K562 (cell line): ENCODE measurements around the gene USP20. TPM values are rescaled to one million over a fixed set of nuclear protein-coding genes. Genes with fewer than 3 reads are reported as not detected.

Experiments used
- ATAC-seq: fragments of 200-7000 bp; cut with Tn5 transposase; 3 replicates; pipeline ENCODE4 v1.9.1; 2020; ENCODE audit warnings: moderate library complexity
- BruUV-seq: library from RNA; stranded (reverse); fragments of 400-500 nt; replicated peaks from 2 replicates; lab custom pipeline; 2021; lab: Mats Ljungman, UMichigan
- CTCF ChIA-PET: fragments of 300-600 bp; formaldehyde crosslinking; extraction: SDS; loops from one replicate; lab custom pipeline; 2021; ENCODE audit warnings: low intra/inter-chr PET ratio; lab: Yijun Ruan, JAX
- POLR2A ChIA-PET: fragments of 300-600, 350-650 bp; sonication (Branson Sonifier 250); formaldehyde crosslinking; extraction: SDS; loops from one replicate; lab custom pipeline; 2021; ENCODE audit warnings: antibody characterized with exemption, inconsistent platforms; lab: Yijun Ruan, JAX
- DNase-seq, 4 experiments: peaks; one replicate each; pipeline versions ENCODE4 v3.0.0 to v3.0.0-alpha.2; 2011 to 2018; ENCODE audit warnings: low spot score in 3 of 4, mixed read lengths in 3 of 4; ENCODE audit errors: extremely low read depth in 1 of 4
- FAIRE-seq: peaks from 2 replicates; lab custom pipeline; 2011; peaks lifted over from hg19 to GRCh38; lab: Jason Lieb, UNC
- H2AFZ ChIP-seq: 2 replicates; pipeline ENCODE4 v1.6.0; 2011; ENCODE audit warnings: low read depth, low read length, control low read depth, inconsistent platforms
- H3K27ac ChIP-seq: fragments of 200-600 bp; 3 replicates; pipeline ENCODE4 v1.8.0; 2011; ENCODE audit warnings: low read depth, mild to moderate bottlenecking, control low read depth, inconsistent platforms, low read length, moderate library complexity, mixed read lengths; ENCODE audit errors: extremely low read depth
- H3K27me3 ChIP-seq, 2 experiments: fragments of 300-600 bp in 1 of 2; 2 replicates in 1 of 2; 3 replicates in 1 of 2; pipeline versions ENCODE4 v1.6.0 to v1.8.0; 2011; ENCODE audit warnings: inconsistent platforms in 2 of 2, low read length in 2 of 2, mild to moderate bottlenecking in 1 of 2, mixed read lengths in 1 of 2, moderate library complexity in 1 of 2; ENCODE audit not compliant: control insufficient read depth in 2 of 2, insufficient read depth in 2 of 2
- H3K36me3 ChIP-seq: fragments of 300-600 bp; 3 replicates; pipeline ENCODE4 v1.8.0; 2011; ENCODE audit warnings: mild to moderate bottlenecking, low read length, inconsistent platforms; ENCODE audit not compliant: control insufficient read depth, insufficient read depth
- H3K4me1 ChIP-seq, 2 experiments: fragments of 200-600 bp in 1 of 2; replicated peaks in 1 of 2; 2 replicates in 1 of 2; 3 replicates in 1 of 2; pipeline versions ENCODE4 v1.5.1 to v1.8.0; 2011; ENCODE audit warnings: inconsistent platforms in 2 of 2, low read length in 2 of 2, mild to moderate bottlenecking in 1 of 2, mixed read lengths in 1 of 2, moderate library complexity in 1 of 2; ENCODE audit not compliant: control insufficient read depth in 2 of 2, insufficient read depth in 2 of 2
- H3K4me2 ChIP-seq: 2 replicates; pipeline ENCODE4 v1.6.1; 2011; ENCODE audit warnings: low read length, control low read depth, inconsistent platforms, mixed read lengths; ENCODE audit not compliant: insufficient read depth
- H3K4me3 ChIP-seq: fragments of 200-600 bp; sonication (generic), shearing (Covaris generic); 2 replicates; pipeline ENCODE4 v1.5.1; 2016; ENCODE audit warnings: control low read depth, inconsistent platforms
- H3K79me2 ChIP-seq: fragments of 200-600 bp; 3 replicates; pipeline ENCODE4 v1.8.0; 2011; ENCODE audit warnings: low read length, inconsistent platforms; ENCODE audit not compliant: control insufficient read depth, insufficient read depth
- H3K9ac ChIP-seq, 2 experiments: 2 replicates each; pipeline versions ENCODE4 v1.6.0 to v1.6.1; 2011; ENCODE audit warnings: low read depth in 2 of 2, low read length in 2 of 2, control low read depth in 1 of 2, inconsistent platforms in 1 of 2, mild to moderate bottlenecking in 1 of 2, mixed read lengths in 1 of 2; ENCODE audit not compliant: insufficient read depth in 1 of 2
- H3K9me1 ChIP-seq: one replicate; pipeline ENCODE4 v1.6.0; 2011; ENCODE audit warnings: inconsistent platforms, mild to moderate bottlenecking, low read length, moderate library complexity; ENCODE audit not compliant: control insufficient read depth, insufficient read depth
- H3K9me3 ChIP-seq: replicated peaks from 2 replicates; pipeline ENCODE4 v1.5.1; 2011; ENCODE audit warnings: low read depth, low read length, inconsistent platforms; ENCODE audit not compliant: control insufficient read depth, insufficient read depth
- H4K20me1 ChIP-seq: replicated peaks from 2 replicates; pipeline ENCODE4 v1.6.1; 2011; ENCODE audit warnings: low read length, inconsistent platforms, mixed read lengths; ENCODE audit not compliant: control insufficient read depth, insufficient read depth
- ATF3 ChIP-seq, 2 experiments: fragments of 450-650 bp in 1 of 2; sonication (generic) in 1 of 2; formaldehyde crosslinking in 1 of 2; IDR thresholded peaks in 1 of 2; conservative IDR thresholded peaks in 1 of 2; 2 replicates each; pipeline versions ENCODE4 v1.6.1 to v1.8.1; 2016 to 2023; ENCODE audit warnings: mild to moderate bottlenecking in 2 of 2, moderate library complexity in 2 of 2, inconsistent platforms in 1 of 2, missing genetic modification reagents in 1 of 2
- CBX2 ChIP-seq: fragments of 200-600 bp; sonication (generic); IDR thresholded peaks from one replicate; pipeline ENCODE4 v1.6.1; 2012; ENCODE audit warnings: mild to moderate bottlenecking, low read length, inconsistent platforms; ENCODE audit not compliant: insufficient read depth, poor library complexity, severe bottlenecking
- CTCF ChIP-seq, 3 experiments: IDR thresholded peaks in 2 of 3; conservative IDR thresholded peaks in 1 of 3; 2 replicates each; pipeline ENCODE4 v1.5.1; 2011 to 2012; ENCODE audit warnings: low read length in 3 of 3, mild to moderate bottlenecking in 3 of 3, control low read depth in 2 of 3, improper control_type of control experiment in 1 of 3, inconsistent platforms in 1 of 3, low read depth in 1 of 3, mixed read lengths in 1 of 3, moderate library complexity in 1 of 3; ENCODE audit not compliant: insufficient read depth in 2 of 3
- FOXO4 ChIP-seq: fragments of 450-650 bp; formaldehyde crosslinking; IDR thresholded peaks from 2 replicates; pipeline ENCODE4 v1.4.0; 2020; ENCODE audit warnings: mild to moderate bottlenecking, moderate library complexity
- NR0B1 ChIP-seq: fragments of 450-650 bp; IDR thresholded peaks from one replicate; pipeline ENCODE4 v1.6.1; 2018; ENCODE audit warnings: mild to moderate bottlenecking, moderate library complexity; ENCODE audit not compliant: partially characterized antibody
- PHTF2 ChIP-seq: fragments of 250-450 bp; sonication (Bioruptor Pico); IDR thresholded peaks from 2 replicates; pipeline ENCODE4 v1.5.0; 2021; ENCODE audit warnings: mild to moderate bottlenecking
- RAD21 ChIP-seq, 2 experiments: fragments of 250-450 bp in 1 of 2; fragments of 450-650 bp in 1 of 2; sonication (Bioruptor Pico) in 1 of 2; formaldehyde crosslinking in 1 of 2; IDR thresholded peaks in 1 of 2; conservative IDR thresholded peaks in 1 of 2; 2 replicates each; pipeline versions ENCODE4 v1.4.0 to v1.8.0; 2020 to 2022; ENCODE audit warnings: mild to moderate bottlenecking in 2 of 2, moderate library complexity in 1 of 2
- SNAPC5 ChIP-seq: fragments of 250-450 bp; sonication (Bioruptor Pico); IDR thresholded peaks from 2 replicates; pipeline ENCODE4 v1.8.0; 2021; ENCODE audit warnings: moderate library complexity, mild to moderate bottlenecking, inconsistent platforms
- TCF7 ChIP-seq: sonication (generic); IDR thresholded peaks from 2 replicates; pipeline ENCODE4 v1.6.1; 2016; ENCODE audit warnings: antibody characterized with exemption, borderline replicate concordance
- ZNF263 ChIP-seq: sonication (generic); formaldehyde crosslinking; IDR thresholded peaks from 2 replicates; pipeline ENCODE4 v1.8.0; 2022; ENCODE audit warnings: mild to moderate bottlenecking, missing genetic modification reagents, borderline replicate concordance
- WGBS: fragments of 100-300 bp; shearing (Covaris generic); methylation state at CpG from one replicate; pipeline ENCODE4 v1.1.6; 2016; ENCODE audit warnings: low coverage, mixed read lengths; ENCODE audit not compliant: insufficient coverage; ENCODE audit errors: missing lambda C conversion rate; 5-methylcytosine and 5-hydroxymethylcytosine counted together
- in situ Hi-C: fragments of 300-500 bp; cut with MboI; formaldehyde crosslinking; loops from 4 replicates; pipeline ENCODE4 v1.15.0; 2018; ENCODE audit warnings: inconsistent platforms, mixed read lengths
- intact Hi-C: fragments of 100-400 bp; cut with micrococcal nuclease; formaldehyde crosslinking; loops from 2 replicates; pipeline ENCODE4 v1.14.2; 2022
- polyA plus RNA-seq, 8 experiments: library from polyadenylated mRNA; depleted of rRNA in 4 of 8; stranded (reverse) in 5 of 8; unstranded in 3 of 8; fragments of >200 nt; fragmentation: Nextera tagmentation in 2 of 8; fragmentation: Illumina TruSeq in 1 of 8; extraction: Ambion mirVana in 2 of 8; extraction: Trizol in 1 of 8; gene quantifications; 2 replicates each; pipeline versions ENCODE4 v1.2.1 to v1.2.3, GENCODE V29; 2011 to 2014; ENCODE audit warnings: inconsistent platforms in 1 of 8, missing spikeins in 1 of 8
- total RNA-seq, 7 experiments: library from RNA; depleted of rRNA in 6 of 7; stranded (reverse); fragments of >200 nt in 6 of 7; fragmentation: Illumina TruSeq in 2 of 7; extraction: Trizol in 2 of 7; gene quantifications; 2 replicates each; pipeline versions ENCODE4 v1.2.1 to v1.2.3, GENCODE V29; 2011 to 2021; ENCODE audit warnings: low replicate concordance in 1 of 7

The USP20 gene
- total and polyA plus RNA-seq, 9 of the 15 experiments (the other 6 are each of a cell fraction or from before 2014, with no cell fraction given): 1.9 to 136 (median 49.1) TPM

- ChIA-PET CTCF (no interaction called here), POLR2A (interaction anchor here (1.3 kb wide), 1 partner anchor 11 kb away, joined by 3 read pairs; no protein-coding TSS in a partner anchor)
- no TSS peak for BruUV-seq
- peak in 1 of 4 experiments; percentile 13 for DNase-seq
- Histone ChIP-seq H4K20me1 (no peaks in the 10 kb centered on the region), H3K27me3 (no peaks in the 10 kb centered on the region), H3K4me3 (no peak overlapping the region), H3K4me2 (no peak overlapping the region), H3K9me3 (no peaks in the 10 kb centered on the region), H3K36me3 (no peaks in the 10 kb centered on the region), H3K9ac (no peak overlapping the region), H2AFZ (no peak overlapping the region), H3K79me2 (no peaks in the 10 kb centered on the region), H3K4me1 (peaks cover 4 to 28% of the 10 kb centered on the region in 2 experiments; a peak in 4 of 5 replicates), H3K27ac (no peak overlapping the region), H3K9me1 (no peaks in the 10 kb centered on the region)
- peak; percentile 50; the same call in 2 of the 3 replicates for ATAC-seq
- in situ Hi-C loops (no loop called here), intact Hi-C loops (no loop called here)
- WGBS: 61% methylated on average over 9 of the region's 9 CpGs
- FAIRE-seq: no peak
- TF ChIP-seq CBX2 (no peak), ATF3 (IDR thresholded peaks at IDR 0.05) (no peak), ATF3 (CRISPR knock-in tag; conservative IDR thresholded peaks at IDR 0.05) (no peak), RAD21 (CRISPR knock-in tag; conservative IDR thresholded peaks at IDR 0.05 in 1 of 2, IDR thresholded peaks at IDR 0.05 in 1 of 2) (peak in 1 of 2 experiments; percentile 40; a peak in 2 of 4 replicates), CTCF (IDR thresholded peaks at IDR 0.05 in 2 of 3, conservative IDR thresholded peaks at IDR 0.05 in 1 of 3; ENCODE audit: insufficient read depth in 2 of 3, low read depth in 1 of 3, low read length in 3 of 3) (peak in 1 of 3 experiments; percentile 20; a peak in 1 of 6 replicates), TCF7 (no peak), SNAPC5 (no peak), ZNF263 (CRISPR knock-in tag) (no peak), PHTF2 (CRISPR knock-in tag) (no peak), NR0B1 (no peak), FOXO4 (CRISPR knock-in tag) (no peak)
Observed at GRCh38 chr9:129929496-129930125, 94.4 kb downstream of the USP20 start.
